Measurements from ENCODE around the gene CDH15. TPM values are rescaled to one million over a fixed set of nuclear protein-coding genes. Genes with fewer than 3 reads are reported as not detected.
A peak's percentile ranks its signal among the peaks of the same experiment; 100 is the strongest.

The CDH15 gene
- total RNA-seq, 2 experiments from 2014 or later: not detected

GRCh38 chr16:89219365-89219764, 47.8 kb downstream of the CDH15 start:
- Histone ChIP-seq H3K9me3 (ENCODE audit: control insufficient read depth in 1 of 2, insufficient read depth in 1 of 2, low read length in 2 of 2) (no peaks in the 10 kb centered on the region), H3K27me3 (ENCODE audit: control insufficient read depth in 1 of 2, insufficient read depth in 2 of 2, low read length in 2 of 2) (no peaks in the 10 kb centered on the region), H3K27ac (ENCODE audit: low read depth in 1 of 2, low read length in 2 of 2) (no peak overlapping the region), H3K4me3 (ENCODE audit: low read length) (no peak overlapping the region), H3K36me3 (ENCODE audit: insufficient read depth, low read length) (peaks cover 30% of the 10 kb centered on the region), H3K4me1 (ENCODE audit: insufficient read depth, low read length) (peaks cover 30% of the 10 kb centered on the region)
- Mint-ChIP-seq H3K4me1 (ENCODE audit: low read depth) (peaks cover 33% of the 10 kb centered on the region), H3K4me3 (peak overlapping the region; percentile 81), H3K36me3 (ENCODE audit: low read depth) (peaks cover 51% of the 10 kb centered on the region), H3K27ac (no peak overlapping the region), H3K27me3 (no peaks in the 10 kb centered on the region), H3K9me3 (no peaks in the 10 kb centered on the region)
- TF ChIP-seq CTCF (IDR thresholded peaks at IDR 0.05): no peak
- intact Hi-C loops (cut with DNase I, micrococcal nuclease): loop anchor here in 1 of 2 experiments (5.0 kb wide), 2 partner anchors 122 to 362 kb away; partner anchors contain the start of genes GALNS and TRAPPC2L
- ATAC-seq (ENCODE audit: poor library complexity): no peak
- CTCF ChIA-PET: interaction anchor here (0.8 kb wide), 1 partner anchor 21 kb away, joined by 3 read pairs; no protein-coding TSS in a partner anchor
- DNase-seq: no peak
- POLR2A ChIA-PET: no interaction called here

GRCh38 chr16:89221604-89222003, 50.1 kb downstream of the CDH15 start:
- H3K27ac ChIP-seq (ENCODE audit: low read depth in 1 of 2, low read length in 2 of 2): no peak overlapping the region
- Mint-ChIP-seq H3K9me3 (no peaks in the 10 kb centered on the region), H3K27me3 (no peaks in the 10 kb centered on the region), H3K4me1 (ENCODE audit: low read depth) (peaks cover 20% of the 10 kb centered on the region), H3K36me3 (ENCODE audit: low read depth) (peaks cover 70% of the 10 kb centered on the region), H3K4me3 (peak overlapping the region; percentile 49), H3K27ac (no peak overlapping the region)
- ChIA-PET POLR2A (no interaction called here), CTCF (no interaction called here)
- no peak overlapping the region for H3K4me3 ChIP-seq (ENCODE audit: low read length)
- intact Hi-C loops (cut with DNase I, micrococcal nuclease): loop anchor here in 1 of 2 experiments (2.0 kb wide), 1 partner anchor 15 kb away; no protein-coding TSS in a partner anchor
- DNase-seq (no peak), ATAC-seq (ENCODE audit: poor library complexity) (no peak)
- H3K9me3 ChIP-seq (ENCODE audit: control insufficient read depth in 1 of 2, insufficient read depth in 1 of 2, low read length in 2 of 2): peaks cover 0 to 2% of the 10 kb centered on the region in 2 experiments
- TF ChIP-seq CTCF (IDR thresholded peaks at IDR 0.05): no peak
- H3K36me3 ChIP-seq (ENCODE audit: insufficient read depth, low read length): peaks cover 49% of the 10 kb centered on the region
- H3K4me1 ChIP-seq (ENCODE audit: insufficient read depth, low read length): peaks cover 19% of the 10 kb centered on the region
- no peaks in the 10 kb centered on the region for H3K27me3 ChIP-seq (ENCODE audit: control insufficient read depth in 1 of 2, insufficient read depth in 2 of 2, low read length in 2 of 2)

DNA sequence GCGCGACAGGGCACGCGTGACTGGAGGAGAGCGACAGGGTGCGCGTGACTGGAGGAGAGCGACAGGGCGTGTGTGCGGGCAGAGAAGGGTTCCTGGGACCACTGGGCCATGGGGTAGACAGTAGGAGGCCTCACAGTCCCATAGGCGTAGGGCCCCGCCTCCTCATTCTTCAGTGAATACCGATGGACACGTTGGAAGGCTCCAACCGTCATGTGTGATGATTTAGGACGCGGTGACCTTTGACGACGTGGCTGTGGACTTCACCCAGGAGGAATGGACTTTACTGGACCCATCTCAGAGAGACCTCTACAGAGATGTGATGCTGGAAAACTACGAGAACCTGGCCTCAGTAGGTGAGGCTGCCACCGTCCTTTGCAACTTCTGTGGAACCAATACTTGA, 51.4 kb downstream of the CDH15 start:
- H3K27ac Mint-ChIP-seq: no peak overlapping the region
- CTCF ChIA-PET: no interaction called here
- Histone ChIP-seq H3K27me3 (ENCODE audit: control insufficient read depth in 1 of 2, insufficient read depth in 2 of 2, low read length in 2 of 2) (no peaks in the 10 kb centered on the region), H3K9me3 (ENCODE audit: control insufficient read depth in 1 of 2, insufficient read depth in 1 of 2, low read length in 2 of 2) (peaks cover 6 to 15% of the 10 kb centered on the region in 2 experiments), H3K4me3 (ENCODE audit: low read length) (no peak overlapping the region), H3K4me1 (ENCODE audit: insufficient read depth, low read length) (peaks cover 9% of the 10 kb centered on the region), H3K36me3 (ENCODE audit: insufficient read depth, low read length) (peaks cover 62% of the 10 kb centered on the region), H3K27ac (ENCODE audit: low read depth in 1 of 2, low read length in 2 of 2) (no peak overlapping the region)
- peaks cover 74% of the 10 kb centered on the region for H3K36me3 Mint-ChIP-seq (ENCODE audit: low read depth)
- no peak for TF ChIP-seq CTCF (IDR thresholded peaks at IDR 0.05)
- no peak for ATAC-seq (ENCODE audit: poor library complexity)
- H3K4me1 Mint-ChIP-seq (ENCODE audit: low read depth): peaks cover 8% of the 10 kb centered on the region
- DNase-seq: no peak
- intact Hi-C loops (cut with DNase I, micrococcal nuclease): loop anchor here in 1 of 2 experiments (2.0 kb wide), 1 partner anchor 14 kb away; no protein-coding TSS in a partner anchor
- no peak overlapping the region for H3K4me3 Mint-ChIP-seq
- H3K27me3 Mint-ChIP-seq: no peaks in the 10 kb centered on the region
- POLR2A ChIA-PET: no interaction called here
- no peaks in the 10 kb centered on the region for H3K9me3 Mint-ChIP-seq
